Breast epithelium (tissue), 4 donors: ENCODE data around the gene TRERF1. TPM values are rescaled to one million over a fixed set of nuclear protein-coding genes. Genes with fewer than 3 reads are reported as not detected.

Experiments
- DNase-seq, 2 donors: peaks; one replicate each; pipeline ENCODE4 v3.0.0-alpha.2; 2019; ENCODE audit warnings: low spot score in 2 of 2
- H3K27ac ChIP-seq, 2 donors: fragments of 200-600 bp; sonication (generic) in 1 of 2; one replicate each; pipeline ENCODE4 v1.5.1; 2016 to 2019; ENCODE audit warnings: mild to moderate bottlenecking in 1 of 2
- H3K27me3 ChIP-seq, 2 donors: fragments of 200-600 bp; sonication (generic) in 1 of 2; one replicate each; pipeline versions ENCODE4 v1.5.1 to v1.6.0; 2017 to 2019; ENCODE audit warnings: control low read depth in 1 of 2, mild to moderate bottlenecking in 1 of 2
- H3K36me3 ChIP-seq: fragments of 200-600 bp; one replicate; pipeline ENCODE4 v1.5.1; 2019
- H3K4me1 ChIP-seq, 2 donors: fragments of 200-600 bp; sonication (generic); one replicate each; pipeline ENCODE4 v1.5.1; 2016 to 2019; ENCODE audit warnings: control low read depth in 1 of 2
- H3K4me3 ChIP-seq, 3 donors: fragments of 200-600 bp; sonication (generic); 1 replicate in 2 of 3; 2 replicates in 1 of 3; pipeline ENCODE4 v1.5.1; 2016 to 2019; ENCODE audit warnings: mild to moderate bottlenecking in 3 of 3, moderate library complexity in 2 of 3
- H3K9me3 ChIP-seq, 2 donors: fragments of 200-600 bp; sonication (generic) in 1 of 2; one replicate each; pipeline ENCODE4 v1.5.1; 2016 to 2019; ENCODE audit warnings: control low read depth in 1 of 2
- CTCF ChIP-seq, 3 donors: fragments of 450-650 bp; IDR thresholded peaks; one replicate each; pipeline ENCODE4 v1.5.1; 2016 to 2017; ENCODE audit warnings: antibody characterized with exemption in 3 of 3, mild to moderate bottlenecking in 3 of 3, moderate library complexity in 3 of 3
- POLR2A ChIP-seq: fragments of 450-650 bp; IDR thresholded peaks from one replicate; pipeline ENCODE4 v1.6.1; 2016; ENCODE audit warnings: antibody characterized with exemption, mild to moderate bottlenecking, moderate library complexity
- POLR2AphosphoS5 ChIP-seq, 3 donors: sonication (generic); formaldehyde crosslinking; IDR thresholded peaks; one replicate each; pipeline ENCODE4 v1.6.1; 2017; ENCODE audit warnings: antibody characterized with exemption in 3 of 3
- intact Hi-C: fragments of 100-400 bp; cut with DNase I; formaldehyde crosslinking; loops from one replicate; pipeline ENCODE4 v1.15.1; 2023; ENCODE audit warnings: low total_unique reads
- total RNA-seq, 3 donors: library from RNA; depleted of rRNA; stranded (reverse); fragments of >200 nt; gene quantifications; one replicate each; pipeline ENCODE4 v1.1.0, GENCODE V29; 2016

The TRERF1 gene
- total RNA-seq, 3 donors from 2014 or later = 3.9 to 5.4 (median 4.1) TPM

- intact Hi-C loops = no loop called here
These were observed 271.8 kb downstream of the TRERF1 start for GRCh38 chr6:42179945-42180313.

GRCh38 chr6:42179261-42179944, 272.3 kb downstream of the TRERF1 start:
- Histone ChIP-seq H3K27ac (no peak overlapping the region), H3K9me3 (no peaks in the 10 kb centered on the region), H3K27me3 (peaks cover 0 to 3% of the 10 kb centered on the region in 2 donors), H3K4me3 (no peak overlapping the region), H3K36me3 (no peaks in the 10 kb centered on the region), H3K4me1 (no peaks in the 10 kb centered on the region)
- intact Hi-C loops = no loop called here
- DNase-seq = no peak
- TF ChIP-seq POLR2AphosphoS5 (IDR thresholded peaks at IDR 0.05) (no peak), CTCF (IDR thresholded peaks at IDR 0.05) (no peak), POLR2A (no peak)

More at GRCh38 chr6:42179945-42180313, 271.8 kb downstream of the TRERF1 start:
- Histone ChIP-seq H3K4me1 (no peaks in the 10 kb centered on the region), H3K27ac (no peak overlapping the region), H3K36me3 (no peaks in the 10 kb centered on the region), H3K9me3 (no peaks in the 10 kb centered on the region), H3K27me3 (peaks cover 0 to 3% of the 10 kb centered on the region in 2 donors), H3K4me3 (no peak overlapping the region)
- TF ChIP-seq POLR2AphosphoS5 (IDR thresholded peaks at IDR 0.05) (no peak), POLR2A (no peak), CTCF (IDR thresholded peaks at IDR 0.05) (no peak)
- no peak for DNase-seq

GRCh38 chr6:42177514-42178364, 274.0 kb downstream of the TRERF1 start:
- Histone ChIP-seq H3K36me3 (no peaks in the 10 kb centered on the region), H3K27me3 (peaks cover 0 to 3% of the 10 kb centered on the region in 2 donors), H3K4me1 (no peaks in the 10 kb centered on the region), H3K9me3 (no peaks in the 10 kb centered on the region), H3K27ac (no peak overlapping the region), H3K4me3 (no peak overlapping the region)
- TF ChIP-seq CTCF (IDR thresholded peaks at IDR 0.05) (no peak), POLR2AphosphoS5 (IDR thresholded peaks at IDR 0.05) (no peak), POLR2A (no peak)
- no peak for DNase-seq
- intact Hi-C loops = no loop called here

GRCh38 chr6:42176981-42177380, 274.7 kb downstream of the TRERF1 start:
- intact Hi-C loops = no loop called here
- DNase-seq = no peak
- TF ChIP-seq POLR2A (no peak), POLR2AphosphoS5 (IDR thresholded peaks at IDR 0.05) (no peak), CTCF (IDR thresholded peaks at IDR 0.05) (no peak)
- no peak overlapping the region for H3K27ac ChIP-seq
- no peaks in the 10 kb centered on the region for H3K9me3 ChIP-seq
- peaks cover 0 to 3% of the 10 kb centered on the region in 2 donors for H3K27me3 ChIP-seq
- no peaks in the 10 kb centered on the region for H3K36me3 ChIP-seq
- H3K4me3 ChIP-seq = no peak overlapping the region
- no peaks in the 10 kb centered on the region for H3K4me1 ChIP-seq

GRCh38 chr6:42175860-42176259, 275.9 kb downstream of the TRERF1 start:
- TF ChIP-seq POLR2A = no peak
- TF ChIP-seq CTCF (IDR thresholded peaks at IDR 0.05) = no peak
- TF ChIP-seq POLR2AphosphoS5 (IDR thresholded peaks at IDR 0.05) = no peak
- Histone ChIP-seq H3K27me3 (peaks cover 0 to 3% of the 10 kb centered on the region in 2 donors), H3K4me1 (no peaks in the 10 kb centered on the region), H3K27ac (no peak overlapping the region), H3K9me3 (no peaks in the 10 kb centered on the region), H3K4me3 (no peak overlapping the region), H3K36me3 (no peaks in the 10 kb centered on the region)
- intact Hi-C loops = no loop called here
- DNase-seq = no peak
